PC-9 (cell line): ENCODE measurements around the gene REEP3.

Experiments
- CTCF ChIP-seq: fragments of 200-600 bp; sonication (generic); conservative IDR thresholded peaks from 2 replicates; pipeline ENCODE4 v1.6.1; 2017; ENCODE audit warnings: mixed run types, antibody characterized with exemption, mild to moderate bottlenecking, moderate library complexity
- EZH2 ChIP-seq: fragments of 200-600 bp; sonication (generic); IDR thresholded peaks from 2 replicates; pipeline ENCODE4 v1.8.0; 2017; ENCODE audit warnings: antibody characterized with exemption, low read depth

GRCh38 chr10:63543576-63543962 lies 22.4 kb downstream of the REEP3 start:
- TF ChIP-seq CTCF, result no peak
- TF ChIP-seq EZH2, result no peak
